CD4-positive, alpha-beta memory T cell (primary cell): ENCODE results near the gene ZNF260. TPM values are rescaled to one million over a fixed set of nuclear protein-coding genes. Genes with fewer than 3 reads are reported as not detected.
"Not testable (repeated sequence)": the region's sequence is repeated elsewhere in the genome, so short reads cannot be mapped to it uniquely, and the experiment has no call there.

ENCODE experiments used
- CTCF ChIA-PET: fragments of 350-600 bp; sonication (Branson Sonifier 250); formaldehyde crosslinking; loops from one replicate; lab custom pipeline; 2021; ENCODE audit warnings: inconsistent platforms; ENCODE audit not compliant: partially characterized antibody; lab: Charles Lee
- POLR2A ChIA-PET: fragments of 350-600 bp; sonication (Branson Sonifier 250); formaldehyde crosslinking; loops from one replicate; lab custom pipeline; 2021; ENCODE audit not compliant: partially characterized antibody; lab: Charles Lee
- DNase-seq, 5 donors: peaks; one replicate each; pipeline versions ENCODE4 v3.0.0 to v3.0.0-alpha.2; 2020 to 2022; ENCODE audit warnings: mixed read lengths in 1 of 5
- H3K27ac ChIP-seq: one replicate; pipeline ENCODE4 v1.7.0; 2013; ENCODE audit warnings: low read depth, low read length
- H3K27me3 ChIP-seq: 2 replicates; pipeline ENCODE4 v1.7.0; 2013; ENCODE audit warnings: mild to moderate bottlenecking, low read length, moderate library complexity; ENCODE audit not compliant: insufficient read depth
- H3K36me3 ChIP-seq: 2 replicates; pipeline ENCODE4 v1.7.0; 2013; ENCODE audit warnings: mild to moderate bottlenecking, low read length, moderate library complexity; ENCODE audit not compliant: insufficient read depth
- H3K4me1 ChIP-seq: 2 replicates; pipeline ENCODE4 v1.7.0; 2013; ENCODE audit warnings: mild to moderate bottlenecking, low read length, moderate library complexity; ENCODE audit not compliant: insufficient read depth
- H3K4me3 ChIP-seq, 2 donors: one replicate each; pipeline ENCODE4 v1.7.0; 2013; ENCODE audit warnings: low read length in 2 of 2, mild to moderate bottlenecking in 1 of 2
- H3K9me3 ChIP-seq, 2 donors: one replicate each; pipeline ENCODE4 v1.7.0; 2013; ENCODE audit warnings: low read length in 2 of 2, control low read depth in 1 of 2; ENCODE audit not compliant: control insufficient read depth in 1 of 2
- H3K27ac Mint-ChIP-seq, 7 donors: one replicate each; pipeline ENCODE4 v1.8.0; 2020 to 2021; ENCODE audit warnings: mixed read lengths in 7 of 7, mild to moderate bottlenecking in 6 of 7, inconsistent platforms in 3 of 7, moderate library complexity in 3 of 7
- H3K27me3 Mint-ChIP-seq, 2 donors: one replicate each; pipeline ENCODE4 v1.8.0; 2020 to 2021; ENCODE audit warnings: mixed read lengths in 2 of 2
- H3K36me3 Mint-ChIP-seq, 2 donors: one replicate each; pipeline ENCODE4 v1.8.0; 2020 to 2021; ENCODE audit warnings: mixed read lengths in 2 of 2, inconsistent platforms in 1 of 2, mild to moderate bottlenecking in 1 of 2
- H3K4me1 Mint-ChIP-seq, 4 donors: one replicate each; pipeline ENCODE4 v1.8.0; 2020 to 2021; ENCODE audit warnings: mixed read lengths in 4 of 4, mild to moderate bottlenecking in 1 of 4
- H3K4me3 Mint-ChIP-seq, 8 donors: one replicate each; pipeline ENCODE4 v1.8.0; 2020 to 2021; ENCODE audit warnings: mixed read lengths in 8 of 8, mild to moderate bottlenecking in 7 of 8, moderate library complexity in 6 of 8, inconsistent platforms in 3 of 8
- H3K9me3 Mint-ChIP-seq, 8 donors: one replicate each; pipeline ENCODE4 v1.8.0; 2020 to 2021; ENCODE audit warnings: mixed read lengths in 8 of 8, mild to moderate bottlenecking in 5 of 8, inconsistent platforms in 3 of 8, moderate library complexity in 1 of 8
- intact Hi-C: fragments of 100-400 bp; cut with micrococcal nuclease; formaldehyde crosslinking; loops from one replicate; pipeline ENCODE4 v1.15.1; 2023
- polyA plus RNA-seq, 2 donors: library from polyadenylated mRNA; unstranded; fragments of 300-500 nt; fragmentation: Illumina TruSeq; gene quantifications; one replicate each; pipeline ENCODE4 v1.2.3, GENCODE V29; 2021
- total RNA-seq, 2 experiments: library from RNA; stranded (reverse); gene quantifications; one replicate each; pipeline ENCODE4 v1.2.3, GENCODE V29; 2021

The ZNF260 gene
- total and polyA plus RNA-seq, 4 experiments from 2014 or later, result 6.4 to 18.8 (median 13.3) TPM

DNA sequence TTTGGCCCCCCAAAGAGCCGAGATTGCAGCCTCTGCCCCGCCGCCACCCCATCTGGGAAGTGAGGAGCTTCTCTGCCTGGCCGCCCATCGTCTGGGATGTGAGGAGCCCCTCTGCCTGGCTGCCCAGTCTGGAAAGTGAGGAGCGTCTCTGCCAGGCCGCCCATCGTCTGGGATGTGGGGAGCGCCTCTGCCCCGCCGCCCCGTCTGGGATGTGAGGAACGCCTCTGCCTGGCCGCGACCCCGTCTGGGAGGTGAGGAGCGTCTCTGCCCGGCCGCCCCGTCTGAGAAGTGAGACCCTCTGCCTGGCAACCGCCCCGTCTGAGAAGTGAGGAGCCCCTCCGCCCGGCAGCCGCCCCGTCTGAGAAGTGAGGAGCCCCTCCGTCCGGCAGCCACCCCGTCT, 37.2 kb downstream of the ZNF260 start:
- Mint-ChIP-seq H3K36me3 (peaks cover 6 to 24% of the 10 kb centered on the region in 2 donors), H3K4me1 (peaks cover 22 to 36% (median 28%) of the 10 kb centered on the region in 4 donors), H3K27ac (peak overlapping the region in 1 of 7 donors; percentile 99), H3K9me3 (peaks cover 0 to 26% (median 9%) of the 10 kb centered on the region in 8 donors), H3K4me3 (peak overlapping the region in 1 of 8 donors; percentile 97)
- H3K27ac ChIP-seq, CTCF ChIA-PET, H3K27me3 ChIP-seq, DNase-seq, H3K4me3 ChIP-seq, H3K9me3 ChIP-seq, H3K27me3 Mint-ChIP-seq, H3K36me3 ChIP-seq: not testable (repeated sequence)
- intact Hi-C loops, result loop anchor here (2.0 kb wide), 1 partner anchor 364 kb away; no protein-coding TSS in a partner anchor
- peaks cover 24% of the 10 kb centered on the region for H3K4me1 ChIP-seq
- POLR2A ChIA-PET, result interaction anchor here (3.2 to 4.0 kb wide), 3 partner anchors 37 to 114 kb away, joined by 21 to 51 read pairs (median 23); partner anchors contain the start of genes ZNF260, ZNF382 and ZNF529

DNA sequence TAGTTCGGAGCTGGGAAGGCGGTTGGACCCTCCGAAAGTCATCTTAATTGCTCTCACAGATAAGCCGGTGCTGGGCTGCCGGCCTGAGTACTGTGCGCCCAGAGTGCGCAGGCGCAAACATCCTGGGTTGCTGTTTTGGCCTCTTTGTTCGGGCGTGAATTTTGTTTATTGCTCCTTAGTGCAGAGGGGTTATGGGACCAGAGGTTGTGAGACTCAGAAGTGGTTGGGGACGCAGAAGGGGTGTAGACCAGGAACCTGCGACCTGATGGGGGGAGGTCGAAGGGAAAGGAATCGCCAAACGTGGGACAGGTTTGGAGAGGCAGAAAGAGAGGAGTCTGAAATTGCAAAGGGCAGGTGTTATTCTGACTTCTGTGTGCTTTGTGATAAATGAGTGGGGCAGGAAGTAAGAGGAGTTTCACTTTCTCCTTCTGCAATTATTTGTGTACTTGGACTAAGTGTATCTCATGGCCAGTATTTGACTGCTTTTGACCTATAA, 38.1 kb downstream of the ZNF260 start:
- ChIA-PET CTCF (interaction anchor here (0.5 to 1.7 kb wide), 4 partner anchors 38 to 1410 kb away, joined by 3 to 4 read pairs (median 4); partner anchors contain the start of genes ZFP82, ZNF146, ZNF260 and ZNF565), POLR2A (interaction anchor here (0.6 to 4.0 kb wide), 24 partner anchors 11 to 1814 kb away, joined by 3 to 51 read pairs (median 4); partner anchors contain the start of genes POLR2I, TBCB, ZFP14 and ZNF146)
- Histone ChIP-seq H3K27ac (peak overlapping the region; percentile 93), H3K9me3 (no peaks in the 10 kb centered on the region), H3K27me3 (no peaks in the 10 kb centered on the region), H3K4me1 (peaks cover 24% of the 10 kb centered on the region), H3K4me3 (peak overlapping the region; percentile 92 to 99), H3K36me3 (no peaks in the 10 kb centered on the region)
- Mint-ChIP-seq H3K36me3 (peaks cover 7 to 24% of the 10 kb centered on the region in 2 donors), H3K4me1 (peaks cover 22 to 36% (median 28%) of the 10 kb centered on the region in 4 donors), H3K9me3 (peaks cover 0 to 27% (median 8%) of the 10 kb centered on the region in 8 donors), H3K27ac (peak overlapping the region; percentile 98 to 99 (median 98)), H3K4me3 (peak overlapping the region; percentile 97 to 100 (median 98)), H3K27me3 (no peaks in the 10 kb centered on the region)
- peak in 3 of 5 donors; percentile 83 to 85 (median 84) for DNase-seq
- intact Hi-C loops, result loop anchor here (1.0 to 5.0 kb wide), 11 partner anchors 38 to 426 kb away; partner anchors contain the start of genes ZFP14, ZFP82, ZNF260 and ZNF345

DNA sequence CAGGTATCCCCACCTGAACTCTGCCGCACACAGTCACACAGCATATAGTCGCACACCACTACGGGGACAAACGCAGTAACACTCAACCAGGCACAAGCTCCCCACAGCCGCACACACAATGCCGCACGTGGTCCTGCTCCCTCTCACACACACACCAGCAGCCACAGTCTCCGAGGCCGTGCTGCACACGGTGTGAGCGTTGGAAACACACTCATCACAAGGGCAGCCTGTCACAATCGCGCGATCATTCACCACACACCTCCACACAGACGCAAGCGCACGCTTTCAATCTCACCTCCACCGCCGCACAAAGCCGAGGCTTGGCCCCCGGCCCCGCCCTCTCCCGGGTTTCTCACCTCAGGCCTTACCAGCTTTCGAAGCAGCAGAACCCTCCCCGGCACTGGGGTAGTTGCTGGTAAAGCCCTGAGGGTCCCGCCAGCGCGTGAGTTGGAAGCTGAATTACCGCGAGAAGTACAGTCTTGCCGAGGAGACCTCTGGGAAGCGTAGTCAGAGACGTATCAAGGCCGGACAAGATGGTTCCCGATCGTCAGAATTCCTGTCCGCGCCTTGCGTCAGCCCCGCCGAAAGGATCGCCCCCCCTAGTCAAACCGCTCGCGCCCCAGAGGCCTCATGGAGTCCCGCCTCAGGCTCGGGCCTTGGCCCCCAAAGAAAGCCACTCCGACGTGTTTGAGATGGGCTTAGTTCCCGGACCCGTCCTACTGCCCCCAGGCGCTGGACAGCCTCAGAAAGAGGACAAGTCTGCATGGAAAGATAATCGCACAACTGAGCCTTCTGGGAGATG, 38.8 kb downstream of the ZNF260 start, which contains the start of gene ZNF566:
Gene ZNF566, minus strand, starts transcription at position 444 of the 802 bp plus-strand sequence. CDS start 13,004 bp downstream, outside the sequence.
- H3K27ac ChIP-seq, result peak within 1 kb of the TSS; percentile 93
- peak; percentile 94 to 98 (median 96) for DNase-seq
- H3K9me3 Mint-ChIP-seq, result peaks cover 0 to 34% (median 7%) of the 10 kb centered on the region in 8 donors
- peaks cover 24% of the 10 kb centered on the region for H3K4me1 ChIP-seq
- intact Hi-C loops, result loop anchor here (1.0 to 5.0 kb wide), 10 partner anchors 39 to 427 kb away; partner anchors contain the start of genes ZFP14, ZFP82, ZNF260 and ZNF345
- H3K36me3 Mint-ChIP-seq, result peaks cover 8 to 25% of the 10 kb centered on the region in 2 donors
- H3K4me3 ChIP-seq, result peak within 1 kb of the TSS; percentile 92 to 99
- ChIA-PET CTCF (interaction anchor here (0.5 to 1.7 kb wide), 5 partner anchors 38 to 1410 kb away, joined by 3 to 4 read pairs (median 3); partner anchors contain the start of genes ZFP82, ZNF146, ZNF260 and ZNF565), POLR2A (interaction anchor here (0.6 to 4.0 kb wide), 33 partner anchors 10 to 1814 kb away, joined by 3 to 51 read pairs (median 4); partner anchors contain the start of genes POLR2I, TBCB, ZFP14 and ZFP82)
- H3K27ac Mint-ChIP-seq, result peak within 1 kb of the TSS; percentile 98 to 99 (median 98)
- H3K4me3 Mint-ChIP-seq, result peak within 1 kb of the TSS; percentile 97 to 100 (median 98)
- no peaks in the 10 kb centered on the region for H3K9me3 ChIP-seq
- peaks cover 22 to 36% (median 28%) of the 10 kb centered on the region in 4 donors for H3K4me1 Mint-ChIP-seq
- no peaks in the 10 kb centered on the region for H3K27me3 Mint-ChIP-seq
- H3K27me3 ChIP-seq, result no peaks in the 10 kb centered on the region
- H3K36me3 ChIP-seq, result no peaks in the 10 kb centered on the region

DNA sequence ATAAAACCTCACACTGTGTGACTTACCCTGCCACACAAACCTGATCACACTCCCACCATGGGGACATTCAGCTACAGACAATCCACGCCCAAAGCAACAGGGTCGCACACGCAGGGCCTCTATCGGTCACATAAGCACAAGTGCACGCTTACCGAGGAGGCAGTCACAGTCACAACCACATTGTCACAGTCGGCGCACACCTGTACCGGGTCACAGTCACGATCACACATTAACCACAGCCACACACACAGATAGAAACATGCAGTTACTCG, 39.3 kb downstream of the ZNF260 start:
- Histone ChIP-seq H3K4me1 (peaks cover 24% of the 10 kb centered on the region), H3K4me3 (peak overlapping the region; percentile 92 to 99), H3K9me3 (no peaks in the 10 kb centered on the region), H3K27me3 (no peaks in the 10 kb centered on the region), H3K36me3 (no peaks in the 10 kb centered on the region), H3K27ac (peak overlapping the region; percentile 93)
- intact Hi-C loops, result loop anchor here (1.0 to 5.0 kb wide), 10 partner anchors 40 to 428 kb away; partner anchors contain the start of genes ZFP14, ZFP82, ZNF260 and ZNF345
- Mint-ChIP-seq H3K4me3 (peak overlapping the region; percentile 97 to 100 (median 98)), H3K4me1 (peaks cover 22 to 36% (median 28%) of the 10 kb centered on the region in 4 donors), H3K36me3 (peaks cover 12 to 29% of the 10 kb centered on the region in 2 donors), H3K9me3 (peaks cover 0 to 36% (median 7%) of the 10 kb centered on the region in 8 donors), H3K27me3 (no peaks in the 10 kb centered on the region), H3K27ac (peak overlapping the region; percentile 98 to 99 (median 98))
- CTCF ChIA-PET, result interaction anchor here (0.9 to 1.7 kb wide), 3 partner anchors 70 to 274 kb away, joined by 3 to 4 read pairs (median 4); partner anchors contain the start of genes ZFP82, ZNF146 and ZNF565
- POLR2A ChIA-PET, result interaction anchor here (0.6 to 4.0 kb wide), 24 partner anchors 13 to 1106 kb away, joined by 3 to 51 read pairs (median 4); partner anchors contain the start of genes ZFP14, ZFP82, ZNF146 and ZNF260
- DNase-seq, result peak in 1 of 5 donors; percentile 81

DNA sequence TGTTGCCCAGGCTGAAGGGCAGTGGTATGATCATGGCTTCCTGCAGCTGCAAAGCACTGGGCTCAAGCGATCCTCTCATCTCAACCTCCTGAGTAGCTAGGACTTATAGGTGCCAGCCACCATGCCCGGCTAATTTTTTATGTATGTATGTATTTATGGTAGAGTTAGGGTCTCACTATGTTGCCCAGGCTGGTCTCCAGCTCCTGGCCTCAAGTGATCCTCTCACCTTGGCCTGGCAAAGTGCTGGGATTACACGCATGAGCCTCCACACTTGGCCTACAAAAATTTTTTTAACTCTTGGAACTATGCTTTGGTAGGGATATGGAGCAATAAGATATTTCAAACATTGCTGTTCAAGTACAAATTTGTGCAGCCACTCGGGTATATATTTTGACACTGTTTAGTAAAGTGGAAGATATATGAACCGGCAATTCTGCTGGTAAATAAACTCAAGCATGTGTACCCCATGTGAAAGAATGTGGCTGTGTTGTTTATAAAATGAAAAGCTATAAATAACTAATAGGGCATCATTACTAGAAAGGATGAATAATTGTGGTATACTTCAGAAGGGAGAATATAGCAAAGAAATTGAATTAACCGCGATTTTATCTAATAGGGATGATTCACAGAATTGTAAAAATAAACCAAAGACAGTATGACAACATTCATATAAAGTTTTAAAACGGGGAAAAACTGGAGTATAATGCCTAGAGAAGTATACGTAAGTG, 39.8 kb downstream of the ZNF260 start:
- CTCF ChIA-PET, result interaction anchor here (0.9 to 1.7 kb wide), 2 partner anchors 69 to 115 kb away, joined by 3 to 4 read pairs; partner anchors contain the start of gene ZFP82
- peak overlapping the region; percentile 97 to 100 (median 98) for H3K4me3 Mint-ChIP-seq
- no peak for DNase-seq
- Histone ChIP-seq H3K9me3 (no peaks in the 10 kb centered on the region), H3K27ac (peak overlapping the region; percentile 93), H3K4me3 (peak overlapping the region; percentile 92 to 99), H3K27me3 (no peaks in the 10 kb centered on the region), H3K4me1 (peaks cover 24% of the 10 kb centered on the region), H3K36me3 (no peaks in the 10 kb centered on the region)
- peaks cover 0 to 41% (median 8%) of the 10 kb centered on the region in 8 donors for H3K9me3 Mint-ChIP-seq
- peak overlapping the region; percentile 98 to 99 (median 98) for H3K27ac Mint-ChIP-seq
- intact Hi-C loops, result loop anchor here (5.0 kb wide), 1 partner anchor 199 kb away; the partner anchor contains the start of gene ZNF567
- POLR2A ChIA-PET, result interaction anchor here (0.6 to 4.0 kb wide), 13 partner anchors 34 to 1018 kb away, joined by 3 to 51 read pairs (median 7); partner anchors contain the start of genes ZFP82, ZNF146, ZNF260 and ZNF382
- peaks cover 22 to 36% (median 28%) of the 10 kb centered on the region in 4 donors for H3K4me1 Mint-ChIP-seq
- no peaks in the 10 kb centered on the region for H3K27me3 Mint-ChIP-seq
- H3K36me3 Mint-ChIP-seq, result peaks cover 16 to 31% of the 10 kb centered on the region in 2 donors

DNA sequence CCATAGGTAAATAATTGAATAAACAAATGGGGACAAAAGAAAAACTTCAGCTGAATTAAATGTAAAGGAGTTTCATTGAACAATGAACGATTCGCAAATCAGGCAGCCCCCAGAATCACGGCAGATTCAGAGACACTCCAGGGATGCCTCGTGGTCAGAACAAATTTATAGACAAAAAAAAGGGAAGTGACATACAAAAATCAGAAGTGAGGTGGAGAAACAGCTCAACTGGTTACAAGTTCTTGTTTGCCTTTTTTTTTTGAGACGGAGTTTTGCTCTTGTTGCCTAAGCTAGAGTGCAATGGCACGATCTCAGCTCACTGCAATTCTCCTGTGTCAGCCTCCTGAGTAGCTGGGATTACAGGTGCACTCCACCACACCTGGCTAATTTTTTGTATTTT, 44.4 kb downstream of the ZNF260 start:
- peaks cover 15% of the 10 kb centered on the region for H3K4me1 ChIP-seq
- POLR2A ChIA-PET, result no interaction called here

More for the DNA sequence above, 44.4 kb downstream of the ZNF260 start:
- intact Hi-C loops, result no loop called here
- Histone ChIP-seq H3K27ac (no peak overlapping the region), H3K36me3 (no peaks in the 10 kb centered on the region), H3K4me3 (no peak overlapping the region), H3K9me3 (no peaks in the 10 kb centered on the region), H3K27me3 (no peaks in the 10 kb centered on the region)
- Mint-ChIP-seq H3K27me3 (no peaks in the 10 kb centered on the region), H3K36me3 (peaks cover 40 to 51% of the 10 kb centered on the region in 2 donors), H3K27ac (no peak overlapping the region), H3K4me1 (peaks cover 13 to 16% (median 15%) of the 10 kb centered on the region in 4 donors), H3K4me3 (no peak overlapping the region), H3K9me3 (peaks cover 0 to 54% (median 24%) of the 10 kb centered on the region in 8 donors)
- DNase-seq, result no peak
- CTCF ChIA-PET, result no interaction called here
